IMR-90 (cell line): ENCODE data around the gene LSM14A. TPM values are rescaled to one million over a fixed set of nuclear protein-coding genes. Genes with fewer than 3 reads are reported as not detected.

ENCODE experiments used
- ATAC-seq: fragments of 200-7000 bp; cut with Tn5 transposase; 2 replicates; pipeline ENCODE4 v1.9.1; 2020; ENCODE audit warnings: low read depth, mild to moderate bottlenecking, moderate library complexity
- BruUV-seq: library from RNA; stranded (reverse); fragments of 400-500 nt; replicated peaks from 2 replicates; lab custom pipeline; 2021; lab: Mats Ljungman, UMichigan
- CTCF ChIA-PET: fragments of 300-600 bp; formaldehyde crosslinking; extraction: SDS; loops from one replicate; lab custom pipeline; 2021; ENCODE audit warnings: antibody characterized with exemption; lab: Yijun Ruan, JAX
- POLR2A ChIA-PET: fragments of 300-600 bp; sonication (Branson Sonifier 250); formaldehyde crosslinking; loops from one replicate; lab custom pipeline; 2022; ENCODE audit warnings: antibody characterized with exemption; ENCODE audit not compliant: unreplicated experiment; lab: Charles Lee
- DNase-seq: peaks from one replicate; pipeline ENCODE4 v3.0.0; 2013
- H2AFZ ChIP-seq: replicated peaks from 2 replicates; pipeline ENCODE3; 2013; ENCODE audit warnings: low read length, mild to moderate bottlenecking; ENCODE audit not compliant: poor library complexity
- H2AK5ac ChIP-seq: 2 replicates; pipeline ENCODE4 v1.6.1; 2013; ENCODE audit warnings: low read depth, low read length, inconsistent platforms
- H2AK9ac ChIP-seq: replicated peaks from 2 replicates; pipeline ENCODE3; 2013; ENCODE audit warnings: mild to moderate bottlenecking, low read depth, low read length, moderate library complexity; ENCODE audit not compliant: poor library complexity
- H2BK120ac ChIP-seq: 2 replicates; pipeline ENCODE4 v1.6.1; 2013; ENCODE audit warnings: low read depth, low read length, inconsistent platforms
- H2BK15ac ChIP-seq: 3 replicates; pipeline ENCODE4 v1.6.1; 2013; ENCODE audit warnings: low read depth, low read length, inconsistent platforms
- H2BK20ac ChIP-seq: 2 replicates; pipeline ENCODE4 v1.6.1; 2013; ENCODE audit warnings: low read depth, mild to moderate bottlenecking, inconsistent platforms, low read length, moderate library complexity
- H2BK5ac ChIP-seq: 2 replicates; pipeline ENCODE4 v1.6.1; 2013; ENCODE audit warnings: mild to moderate bottlenecking, low read depth, low read length, inconsistent platforms; ENCODE audit not compliant: poor library complexity, severe bottlenecking
- H3K14ac ChIP-seq: replicated peaks from 2 replicates; pipeline ENCODE4 v1.6.1; 2013; ENCODE audit warnings: low read depth, low read length, inconsistent platforms
- H3K18ac ChIP-seq: 2 replicates; pipeline ENCODE4 v1.6.1; 2013; ENCODE audit warnings: low read depth, low read length, control low read depth
- H3K23ac ChIP-seq: 2 replicates; pipeline ENCODE4 v1.6.1; 2013; ENCODE audit warnings: low read depth, low read length, inconsistent platforms
- H3K27ac ChIP-seq: 2 replicates; pipeline ENCODE4 v1.5.1; 2013; ENCODE audit warnings: mild to moderate bottlenecking, control low read depth, low read length; ENCODE audit not compliant: insufficient read depth
- H3K27me3 ChIP-seq: 2 replicates; pipeline ENCODE4 v1.6.1; 2013; ENCODE audit warnings: low read length; ENCODE audit not compliant: control insufficient read depth, insufficient read depth
- H3K36me3 ChIP-seq: 2 replicates; pipeline ENCODE4 v1.6.1; 2013; ENCODE audit warnings: low read length, mixed read lengths; ENCODE audit not compliant: control insufficient read depth, insufficient read depth
- H3K4ac ChIP-seq: 2 replicates; pipeline ENCODE4 v1.6.1; 2013; ENCODE audit warnings: low read depth, low read length, inconsistent platforms
- H3K4me1 ChIP-seq: 2 replicates; pipeline ENCODE4 v1.6.1; 2013; ENCODE audit warnings: low read length, mixed read lengths; ENCODE audit not compliant: control insufficient read depth, insufficient read depth
- H3K4me2 ChIP-seq: 2 replicates; pipeline ENCODE4 v1.6.1; 2013; ENCODE audit warnings: low read depth, mild to moderate bottlenecking, control low read depth, low read length, moderate library complexity
- H3K4me3 ChIP-seq: 2 replicates; pipeline ENCODE4 v1.5.1; 2013; ENCODE audit warnings: low read depth, mild to moderate bottlenecking, control low read depth, low read length, moderate library complexity; ENCODE audit not compliant: insufficient read depth
- H3K56ac ChIP-seq: 2 replicates; pipeline ENCODE4 v1.6.1; 2013; ENCODE audit warnings: low read length, inconsistent platforms; ENCODE audit not compliant: insufficient read depth; ENCODE audit errors: extremely low read depth
- H3K79me1 ChIP-seq, 2 experiments: 2 replicates each; pipeline ENCODE4 v1.6.1; 2013; ENCODE audit warnings: low read length in 2 of 2, inconsistent platforms in 1 of 2, low read depth in 1 of 2
- H3K9ac ChIP-seq: 2 replicates; pipeline ENCODE4 v1.6.1; 2013; ENCODE audit warnings: low read depth, low read length, control low read depth
- H3K9me1 ChIP-seq: 2 replicates; pipeline ENCODE4 v1.6.1; 2013; ENCODE audit warnings: low read length, inconsistent platforms; ENCODE audit not compliant: insufficient read depth
- H3K9me3 ChIP-seq: 2 replicates; pipeline ENCODE4 v1.6.1; 2013; ENCODE audit warnings: low read length; ENCODE audit not compliant: control insufficient read depth, insufficient read depth
- H4K20me1 ChIP-seq: 2 replicates; pipeline ENCODE4 v1.6.1; 2013; ENCODE audit warnings: low read length, inconsistent platforms; ENCODE audit not compliant: insufficient read depth
- H4K5ac ChIP-seq: 2 replicates; pipeline ENCODE4 v1.6.1; 2013; ENCODE audit warnings: mild to moderate bottlenecking, low read depth, low read length, control low read depth
- H4K8ac ChIP-seq, 2 experiments: 2 replicates each; pipeline ENCODE4 v1.6.1; 2013; ENCODE audit warnings: low read depth in 2 of 2, low read length in 2 of 2, control low read depth in 1 of 2, inconsistent platforms in 1 of 2
- H4K91ac ChIP-seq: 2 replicates; pipeline ENCODE4 v1.6.1; 2013; ENCODE audit warnings: low read depth, low read length, inconsistent platforms; ENCODE audit not compliant: insufficient read depth
- BHLHE40 ChIP-seq: fragments of 150-350 bp; IDR thresholded peaks from 2 replicates; pipeline ENCODE4 v1.6.1; 2016; ENCODE audit warnings: mild to moderate bottlenecking, low read depth, low read length
- NFE2L2 ChIP-seq: fragments of 150-350 bp; IDR thresholded peaks from 2 replicates; pipeline ENCODE4 v1.6.1; 2016; ENCODE audit warnings: low read depth, mild to moderate bottlenecking, low read length
- RFX5 ChIP-seq: IDR thresholded peaks from 2 replicates; pipeline ENCODE4 v1.8.0; 2012; ENCODE audit warnings: low read depth, mild to moderate bottlenecking, low read length, moderate library complexity
- WGBS, 2 experiments: methylation state at CpG; one replicate each; pipeline versions ENCODE4 v1.1.5 to v1.1.7; 2013; ENCODE audit warnings: missing lambda C conversion rate in 2 of 2; ENCODE audit not compliant: insufficient read length in 1 of 2; ENCODE audit errors: extremely low coverage in 2 of 2; 5-methylcytosine and 5-hydroxymethylcytosine counted together
- dilution Hi-C: fragments of 300-500 bp; cut with HindIII; formaldehyde crosslinking; loops from one replicate; pipeline ENCODE4 v1.14.3; 2018; ENCODE audit warnings: low sequenced_read_pairs; ENCODE audit not compliant: unreplicated experiment
- in situ Hi-C: fragments of 300-500 bp; cut with MboI; formaldehyde crosslinking; loops from 3 replicates; pipeline ENCODE4 v1.14.3; 2019; ENCODE audit warnings: low sequenced_read_pairs, inconsistent platforms, mixed read lengths
- intact Hi-C: fragments of 100-400 bp; cut with micrococcal nuclease; formaldehyde crosslinking; loops from 2 replicates; pipeline ENCODE4 v1.10.0; 2022
- polyA plus RNA-seq, 3 experiments: library from polyadenylated mRNA; depleted of rRNA; stranded (reverse); fragments of >200 nt; gene quantifications; 2 replicates each; pipeline ENCODE4 v1.2.3, GENCODE V29; 2012; ENCODE audit warnings: low replicate concordance in 1 of 3
- total RNA-seq: library from RNA; depleted of rRNA; stranded (reverse); fragments of >200 nt; gene quantifications from 2 replicates; pipeline ENCODE4 v1.2.3, GENCODE V29; 2012

Gene LSM14A
- total and polyA plus RNA-seq, 2 of the 4 experiments (the other 2 are of a cell fraction): 44.3 to 54.8 TPM

DNA sequence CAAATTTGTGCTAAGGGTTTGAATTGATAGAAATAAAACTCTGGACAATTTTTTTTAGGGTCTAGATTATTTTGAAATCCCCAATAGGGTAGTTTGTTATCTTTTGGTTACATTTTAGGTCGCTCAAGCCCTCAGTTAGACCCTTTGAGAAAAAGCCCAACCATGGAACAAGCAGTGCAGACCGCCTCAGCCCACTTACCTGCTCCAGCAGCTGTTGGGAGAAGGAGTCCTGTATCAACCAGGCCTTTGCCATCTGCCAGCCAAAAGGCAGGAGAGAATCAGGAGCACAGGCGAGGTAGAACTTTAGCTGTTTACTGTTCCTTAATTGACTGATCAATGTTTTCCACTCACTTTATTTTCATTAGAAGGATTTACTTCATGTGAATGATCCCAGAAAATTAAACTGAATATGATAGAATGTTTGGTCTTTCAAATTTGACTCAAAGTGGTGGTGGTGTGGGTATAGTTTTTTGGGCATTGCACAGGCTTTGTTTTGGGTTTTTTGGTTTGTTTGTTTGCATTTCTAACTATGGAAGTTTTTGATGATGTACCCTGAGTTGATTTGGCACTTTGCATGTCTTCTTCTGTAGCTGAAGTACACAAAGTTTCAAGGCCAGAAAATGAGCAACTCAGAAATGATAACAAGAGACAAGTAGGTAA lies 42.8 kb downstream of the LSM14A start:
- Histone ChIP-seq H3K9ac (no peak overlapping the region), H3K9me3 (no peaks in the 10 kb centered on the region), H3K79me1 (peaks cover 18 to 63% of the 10 kb centered on the region in 2 experiments), H4K8ac (no peak overlapping the region), H3K56ac (no peak overlapping the region), H3K9me1 (peaks cover 5% of the 10 kb centered on the region), H3K27ac (no peak overlapping the region), H2AFZ (no peak overlapping the region), H2BK20ac (no peak overlapping the region), H2BK120ac (no peak overlapping the region), H3K18ac (no peak overlapping the region), H4K20me1 (peaks cover 55% of the 10 kb centered on the region), H4K91ac (no peak overlapping the region), H3K14ac (no peak overlapping the region), H3K4me1 (peaks cover 5% of the 10 kb centered on the region), H2BK15ac (no peak overlapping the region), H3K27me3 (no peaks in the 10 kb centered on the region), H2AK9ac (no peak overlapping the region), H4K5ac (no peak overlapping the region), H2BK5ac (no peak overlapping the region), H3K4me3 (no peak overlapping the region), H3K23ac (no peak overlapping the region), H3K36me3 (peaks cover 32% of the 10 kb centered on the region), H3K4ac (no peak overlapping the region), H2AK5ac (no peak overlapping the region), H3K4me2 (no peak overlapping the region)
- dilution Hi-C loops (no loop called here), in situ Hi-C loops (no loop called here), intact Hi-C loops (no loop called here)
- no peak for ATAC-seq
- ChIA-PET POLR2A (no interaction called here), CTCF (no interaction called here)
- no TSS peak for BruUV-seq
- 100% methylated on average over 1 of the region's 3 CpGs; no CpG with 5 or more reads in 1 of the 2 experiments for WGBS, 2 experiments
- DNase-seq: no peak
- TF ChIP-seq RFX5 (no peak), NFE2L2 (no peak), BHLHE40 (no peak)
